ENCODE data around the gene MCF2L. TPM values are rescaled to one million over a fixed set of nuclear protein-coding genes. Genes with fewer than 3 reads are reported as not detected.
"Not testable (repeated sequence)": the region's sequence is repeated elsewhere in the genome, so short reads cannot be mapped to it uniquely, and the experiment has no call there.

Gene MCF2L
- total RNA-seq, 2 donors from 2014 or later: 37.4 to 74.8 TPM

DNA sequence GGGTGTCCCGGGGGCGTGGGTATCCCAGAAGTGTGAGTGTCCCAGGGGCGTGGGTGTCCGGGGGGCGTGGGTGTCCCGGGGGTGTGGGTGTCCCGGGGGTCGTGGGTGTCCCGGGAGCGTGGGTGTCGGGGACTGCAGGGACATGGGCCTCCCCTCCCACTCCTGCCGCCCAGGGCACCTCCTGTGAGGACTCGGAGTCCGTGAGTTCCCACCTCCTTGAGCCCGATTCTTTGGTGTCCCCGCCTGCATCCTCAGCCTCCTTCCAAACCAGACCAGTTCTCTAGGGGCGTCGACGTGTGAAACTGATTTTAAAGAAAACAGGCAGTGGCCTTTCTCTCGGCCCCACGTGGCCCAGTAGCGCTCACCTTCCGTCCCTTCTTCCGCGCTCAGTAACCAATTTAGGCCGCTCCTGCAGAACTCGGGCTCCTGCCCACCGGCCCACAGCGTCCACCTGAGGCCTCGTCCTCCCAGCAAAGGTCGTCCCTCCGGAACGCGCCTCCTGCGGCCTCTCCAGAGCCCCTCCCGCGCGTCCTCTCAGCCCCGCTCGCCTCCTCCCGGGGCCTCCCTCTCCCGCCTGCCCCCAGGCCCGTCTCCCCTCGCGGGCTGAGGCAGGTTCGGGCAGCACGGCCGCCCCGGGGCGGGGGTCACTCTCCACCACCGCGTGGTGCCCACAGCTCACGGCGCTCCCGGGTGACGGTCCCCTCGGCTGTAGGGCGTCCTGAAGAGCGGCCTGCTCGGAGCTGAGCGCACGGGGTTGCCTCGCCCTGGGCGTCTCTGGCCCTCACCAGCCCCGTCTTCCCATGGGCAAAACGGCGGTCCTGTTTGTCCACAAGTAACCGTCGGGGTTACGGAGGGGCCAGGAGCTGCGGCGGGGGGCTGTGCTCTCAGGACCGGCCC is 140.4 kb downstream of the MCF2L start:
- ATAC-seq (no peak), DNase-seq (peak in 1 of 4 donors; percentile 11)
- intact Hi-C loops (cut with DNase I): no loop called here
- WGBS, 2 donors: 31 to 32% methylated on average over 35 to 73 of the region's 73 CpGs
- TF ChIP-seq POLR2A (IDR thresholded peaks at IDR 0.05): no peak
- TF ChIP-seq, protein P1, sequence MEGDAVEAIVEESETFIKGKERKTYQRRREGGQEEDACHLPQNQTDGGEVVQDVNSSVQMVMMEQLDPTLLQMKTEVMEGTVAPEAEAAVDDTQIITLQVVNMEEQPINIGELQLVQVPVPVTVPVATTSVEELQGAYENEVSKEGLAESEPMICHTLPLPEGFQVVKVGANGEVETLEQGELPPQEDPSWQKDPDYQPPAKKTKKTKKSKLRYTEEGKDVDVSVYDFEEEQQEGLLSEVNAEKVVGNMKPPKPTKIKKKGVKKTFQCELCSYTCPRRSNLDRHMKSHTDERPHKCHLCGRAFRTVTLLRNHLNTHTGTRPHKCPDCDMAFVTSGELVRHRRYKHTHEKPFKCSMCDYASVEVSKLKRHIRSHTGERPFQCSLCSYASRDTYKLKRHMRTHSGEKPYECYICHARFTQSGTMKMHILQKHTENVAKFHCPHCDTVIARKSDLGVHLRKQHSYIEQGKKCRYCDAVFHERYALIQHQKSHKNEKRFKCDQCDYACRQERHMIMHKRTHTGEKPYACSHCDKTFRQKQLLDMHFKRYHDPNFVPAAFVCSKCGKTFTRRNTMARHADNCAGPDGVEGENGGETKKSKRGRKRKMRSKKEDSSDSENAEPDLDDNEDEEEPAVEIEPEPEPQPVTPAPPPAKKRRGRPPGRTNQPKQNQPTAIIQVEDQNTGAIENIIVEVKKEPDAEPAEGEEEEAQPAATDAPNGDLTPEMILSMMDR (IDR thresholded peaks at IDR 0.05): no peak
- Histone ChIP-seq H3K27ac (no peak overlapping the region), H3K9me3 (no peaks in the 10 kb centered on the region), H3K4me3 (no peak overlapping the region), H3K36me3 (replicated peaks in 1 of 2; ENCODE audit: insufficient read depth in 1 of 2, low read depth in 2 of 2) (no peaks in the 10 kb centered on the region), H3K4me1 (peaks cover 25% of the 10 kb centered on the region), H3K27me3 (peaks cover 0 to 18% of the 10 kb centered on the region in 2 donors)

DNA sequence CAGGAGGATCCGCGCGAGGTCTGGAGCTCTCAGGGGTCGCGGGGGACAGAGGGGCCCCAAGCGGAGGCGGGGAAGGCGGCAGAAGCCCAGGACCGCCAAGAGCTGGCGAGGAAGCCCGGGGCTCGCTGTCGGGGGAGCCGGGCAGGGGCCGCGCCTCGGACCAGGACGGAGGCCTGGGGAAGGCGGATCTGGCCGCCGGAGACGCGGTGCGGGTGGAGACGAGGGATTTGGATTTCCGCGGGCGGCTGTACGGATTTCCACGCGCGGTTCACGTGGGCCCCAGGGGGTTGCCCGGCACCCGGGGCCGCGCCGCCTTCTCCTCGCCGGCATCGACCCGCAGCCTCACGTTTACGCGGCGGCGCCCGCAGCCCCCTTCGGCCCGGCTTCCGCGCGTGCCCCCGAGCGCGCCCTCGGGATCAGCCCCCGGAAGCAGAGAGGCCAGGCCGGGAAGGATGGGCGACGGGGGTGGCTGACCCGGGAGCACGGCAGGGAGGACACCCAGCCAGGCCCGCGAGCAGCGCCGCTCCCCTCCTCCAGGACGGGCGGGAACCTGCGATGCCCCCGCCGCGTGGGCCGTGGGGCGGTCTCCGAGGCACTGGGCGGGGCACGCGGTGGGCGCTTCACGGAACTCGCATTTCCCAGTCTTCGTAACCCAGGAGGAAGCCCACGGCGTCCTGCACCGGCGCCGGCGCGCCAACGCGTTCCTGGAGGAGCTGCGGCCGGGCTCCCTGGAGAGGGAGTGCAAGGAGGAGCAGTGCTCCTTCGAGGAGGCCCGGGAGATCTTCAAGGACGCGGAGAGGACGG is 141.2 kb downstream of the MCF2L start:
- TF ChIP-seq, protein P1 (IDR thresholded peaks at IDR 0.05): no peak
- TF ChIP-seq POLR2A (IDR thresholded peaks at IDR 0.05): no peak
- Histone ChIP-seq H3K4me3 (peak overlapping the region in 1 of 2 donors; percentile 22), H3K27me3 (peaks cover 0 to 18% of the 10 kb centered on the region in 2 donors), H3K36me3 (replicated peaks in 1 of 2; ENCODE audit: insufficient read depth in 1 of 2, low read depth in 2 of 2) (no peaks in the 10 kb centered on the region), H3K9me3 (no peaks in the 10 kb centered on the region), H3K4me1 (peaks cover 23% of the 10 kb centered on the region), H3K27ac (no peak overlapping the region)
- DNase-seq: peak in 2 of 4 donors; percentile 13 to 14
- 1 to 2% methylated on average over 33 to 67 of the region's 99 CpGs for WGBS, 2 donors
- intact Hi-C loops (cut with DNase I): no loop called here
- peak; percentile 30 for ATAC-seq

DNA sequence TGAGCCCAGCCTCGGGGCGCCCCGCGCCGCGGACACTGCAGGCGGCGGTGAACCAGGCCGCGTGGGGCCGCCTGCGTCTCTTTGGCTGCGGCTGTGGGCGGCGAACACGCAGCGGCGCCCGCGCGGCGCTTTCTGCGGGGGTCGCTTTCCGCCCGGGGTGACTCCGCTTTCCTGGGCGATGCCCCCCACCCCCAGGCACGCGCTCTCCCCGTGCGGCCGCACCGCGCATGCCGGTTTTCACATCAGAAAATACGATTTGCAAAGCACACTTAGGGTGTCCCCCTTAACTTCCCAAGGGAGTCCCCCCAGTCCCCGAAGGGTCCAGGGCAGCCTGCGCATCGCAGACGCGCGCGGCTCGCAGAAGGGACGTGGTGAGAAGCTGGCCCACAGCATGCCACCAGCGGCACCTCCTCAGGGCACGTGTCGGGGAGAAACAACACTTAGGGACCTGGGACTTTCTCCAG is 141.9 kb downstream of the MCF2L start:
- Histone ChIP-seq H3K9me3 (no peaks in the 10 kb centered on the region), H3K27me3 (peaks cover 0 to 18% of the 10 kb centered on the region in 2 donors), H3K27ac (no peak overlapping the region), H3K36me3 (replicated peaks in 1 of 2; ENCODE audit: insufficient read depth in 1 of 2, low read depth in 2 of 2) (no peaks in the 10 kb centered on the region), H3K4me1 (peaks cover 17% of the 10 kb centered on the region), H3K4me3 (no peak overlapping the region)
- WGBS, 2 donors: 18 to 50% methylated on average over 2 to 49 of the region's 49 CpGs
- peak; percentile 19 for ATAC-seq
- peak in 2 of 4 donors; percentile 1 to 2 for DNase-seq
- intact Hi-C loops (cut with DNase I): no loop called here
- no peak for TF ChIP-seq POLR2A (IDR thresholded peaks at IDR 0.05)
- TF ChIP-seq, protein P1 (IDR thresholded peaks at IDR 0.05): no peak

DNA sequence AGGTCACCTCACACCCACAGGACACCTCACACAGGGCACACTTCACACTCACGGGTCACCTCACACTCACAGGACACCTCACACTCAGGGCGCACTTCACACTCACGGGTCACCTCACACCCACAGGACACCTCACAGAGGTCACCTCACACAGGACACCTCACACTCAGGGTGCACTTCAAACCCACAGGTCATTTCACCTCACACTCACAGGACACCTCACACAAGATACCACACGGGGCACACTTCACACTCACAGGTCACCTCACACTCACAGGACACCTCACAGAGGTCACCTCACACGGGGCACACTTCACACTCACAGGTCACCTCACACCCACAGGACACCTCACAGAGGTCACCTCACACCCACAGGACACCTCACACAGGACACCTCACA is 142.8 kb downstream of the MCF2L start:
- H3K36me3 ChIP-seq (replicated peaks in 1 of 2; ENCODE audit: insufficient read depth in 1 of 2, low read depth in 2 of 2); ATAC-seq; H3K4me3 ChIP-seq; H3K9me3 ChIP-seq; H3K27ac ChIP-seq; intact Hi-C loops (cut with DNase I): not testable (repeated sequence)
- Histone ChIP-seq H3K27me3 (peaks cover 0 to 18% of the 10 kb centered on the region in 2 donors), H3K4me1 (peaks cover 16% of the 10 kb centered on the region)
- peak in 2 of 4 donors; percentile 2 to 5 for DNase-seq
- 78 to 86% methylated on average over 5 of the region's 5 CpGs for WGBS, 2 donors

DNA sequence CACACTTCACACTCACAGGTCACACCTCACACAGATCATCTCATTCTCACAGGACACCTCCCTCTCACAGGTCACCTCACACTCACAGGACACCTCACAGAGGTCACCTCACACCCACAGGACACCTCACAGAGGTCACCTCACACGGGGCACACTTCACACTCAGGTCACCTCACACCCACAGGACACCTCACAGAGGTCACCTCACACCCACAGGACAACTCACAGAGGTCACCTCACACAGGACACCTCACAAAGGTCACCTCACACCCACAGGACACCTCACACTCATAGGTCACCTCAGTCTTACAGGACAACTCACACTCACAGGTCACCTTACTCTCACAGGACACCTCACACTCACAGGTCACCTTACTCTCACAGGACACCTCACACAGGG is 143.5 kb downstream of the MCF2L start:
- intact Hi-C loops (cut with DNase I); H3K4me3 ChIP-seq; DNase-seq; H3K36me3 ChIP-seq (replicated peaks in 1 of 2; ENCODE audit: insufficient read depth in 1 of 2, low read depth in 2 of 2); H3K9me3 ChIP-seq; ATAC-seq; H3K27ac ChIP-seq: not testable (repeated sequence)
- peaks cover 0 to 18% of the 10 kb centered on the region in 2 donors for H3K27me3 ChIP-seq
- WGBS, 2 donors: 50 to 53% methylated on average over 1 of the region's 1 CpG
- peaks cover 16% of the 10 kb centered on the region for H3K4me1 ChIP-seq

All from body of pancreas (tissue), 4 donors.